Stomach (tissue), 9 donors: Measurements from ENCODE around the gene NUAK1. TPM values are rescaled to one million over a fixed set of nuclear protein-coding genes. Genes with fewer than 3 reads are reported as not detected.

Experiments used
- DNase-seq, 2 donors: peaks; one replicate each; pipeline versions ENCODE4 v3.0.0 to v3.0.0-alpha.2; 2013 to 2019
- H3K27ac ChIP-seq, 5 donors: fragments of 200-600 bp in 4 of 5; sonication (generic) in 4 of 5; one replicate each; pipeline ENCODE4 v1.5.1; 2013 to 2019; ENCODE audit warnings: mild to moderate bottlenecking in 1 of 5, moderate library complexity in 1 of 5
- H3K27me3 ChIP-seq, 3 donors: fragments of 200-600 bp; sonication (generic); one replicate each; pipeline ENCODE4 v1.5.1; 2017 to 2019; ENCODE audit warnings: mixed run types in 1 of 3
- H3K36me3 ChIP-seq, 4 donors: fragments of 200-600 bp; sonication (generic); 1 replicate in 3 of 4; 2 replicates in 1 of 4; pipeline ENCODE4 v1.5.1; 2016 to 2019
- H3K4me1 ChIP-seq, 4 donors: fragments of 200-600 bp; sonication (generic); one replicate each; pipeline ENCODE4 v1.5.1; 2016 to 2019
- H3K4me3 ChIP-seq, 4 donors: fragments of 200-600 bp; sonication (generic) in 3 of 4; one replicate each; pipeline ENCODE4 v1.5.1; 2016 to 2019; ENCODE audit warnings: mild to moderate bottlenecking in 1 of 4
- H3K9me3 ChIP-seq, 4 donors: fragments of 200-600 bp; sonication (generic); one replicate each; pipeline ENCODE4 v1.5.1; 2016 to 2019
- CTCF ChIP-seq, 7 experiments: fragments of 450-650 bp in 4 of 7; fragments of 200-600 bp in 3 of 7; sonication (generic) in 3 of 7; IDR thresholded peaks; one replicate each; pipeline ENCODE4 v1.5.1; 2016 to 2019; ENCODE audit warnings: antibody characterized with exemption in 7 of 7, control low read depth in 2 of 7, mild to moderate bottlenecking in 1 of 7
- EP300 ChIP-seq: sonication (generic); formaldehyde crosslinking; IDR thresholded peaks from one replicate; pipeline ENCODE4 v1.6.1; 2017; ENCODE audit warnings: antibody characterized with exemption
- POLR2A ChIP-seq, 4 donors: fragments of 450-650 bp; IDR thresholded peaks; one replicate each; pipeline ENCODE4 v1.6.1; 2016; ENCODE audit warnings: antibody characterized with exemption in 4 of 4, control low read depth in 2 of 4, mild to moderate bottlenecking in 1 of 4, moderate library complexity in 1 of 4
- POLR2AphosphoS5 ChIP-seq, 3 donors: sonication (generic); formaldehyde crosslinking; IDR thresholded peaks; one replicate each; pipeline ENCODE4 v1.6.1; 2016; ENCODE audit warnings: antibody characterized with exemption in 3 of 3
- WGBS, 5 donors: extraction: QIAGEN DNeasy Blood & Tissue Kit in 3 of 5; methylation state at CpG; one replicate each; pipeline versions ENCODE4 v1.1.5 to v1.1.7; 2013 to 2018; 5-methylcytosine and 5-hydroxymethylcytosine counted together
- intact Hi-C: fragments of 100-400 bp; cut with DNase I; formaldehyde crosslinking; loops from one replicate; pipeline ENCODE4 v1.15.1; 2023; ENCODE audit warnings: low total_unique reads
- polyA plus RNA-seq, 3 donors: library from polyadenylated mRNA; stranded (reverse); fragments of 200-250 nt; gene quantifications; one replicate each; pipeline ENCODE4 v1.2.3, GENCODE V29; 2013
- total RNA-seq, 5 donors: library from RNA; depleted of rRNA; stranded (reverse); fragments of >200 nt; gene quantifications; one replicate each; pipeline versions ENCODE4 v1.1.0 to v1.2.3, GENCODE V29; 2014 to 2016
- donor health status: healthy with polysubstance abuse.
- donor health status: Bipolar disorder and iron deficiency.
- donor health status: healthy.

Gene NUAK1
- total and polyA plus RNA-seq, 8 donors, result 0.58 to 79.0 (median 4.3) TPM

- Histone ChIP-seq H3K27ac (peak overlapping the region in 3 of 5 donors; percentile 74 to 79 (median 79)), H3K4me1 (peaks cover 4 to 37% (median 23%) of the 10 kb centered on the region in 4 donors), H3K36me3 (peaks cover 0 to 3% (median under 1%) of the 10 kb centered on the region in 4 donors), H3K9me3 (no peaks in the 10 kb centered on the region), H3K27me3 (no peaks in the 10 kb centered on the region), H3K4me3 (no peak overlapping the region)
- DNase-seq, result no peak
- no peak for TF ChIP-seq POLR2A (IDR thresholded peaks at IDR 0.05)
- no peak for TF ChIP-seq POLR2AphosphoS5 (IDR thresholded peaks at IDR 0.05)
- TF ChIP-seq EP300, result no peak
- TF ChIP-seq CTCF (IDR thresholded peaks at IDR 0.05), result no peak
- 58 to 76% (median 65%) methylated on average over 9 of the region's 9 CpGs for WGBS, 5 donors
- intact Hi-C loops, result no loop called here
Measured at GRCh38 chr12:106088811-106089485, 49.8 kb downstream of the NUAK1 start.

GRCh38 chr12:106088246-106088808 is 50.4 kb downstream of the NUAK1 start:
- peak overlapping the region in 1 of 5 donors; percentile 79 for H3K27ac ChIP-seq

GRCh38 chr12:106086696-106087095 is 52.1 kb downstream of the NUAK1 start:
- no peaks in the 10 kb centered on the region for H3K9me3 ChIP-seq
- WGBS, 5 donors, result 88 to 93% (median 92%) methylated on average over 19 of the region's 19 CpGs
- intact Hi-C loops, result no loop called here
- no peak for DNase-seq
- no peak overlapping the region for H3K27ac ChIP-seq
- no peaks in the 10 kb centered on the region for H3K27me3 ChIP-seq
- peaks cover 4 to 37% (median 22%) of the 10 kb centered on the region in 4 donors for H3K4me1 ChIP-seq
- no peak for TF ChIP-seq CTCF (IDR thresholded peaks at IDR 0.05)
- no peak for TF ChIP-seq EP300
- TF ChIP-seq POLR2AphosphoS5 (IDR thresholded peaks at IDR 0.05), result no peak
- TF ChIP-seq POLR2A (IDR thresholded peaks at IDR 0.05), result no peak
- H3K36me3 ChIP-seq, result peaks cover 0 to 18% (median 6%) of the 10 kb centered on the region in 4 donors
- H3K4me3 ChIP-seq, result no peak overlapping the region

More at GRCh38 chr12:106088246-106088808, 50.4 kb downstream of the NUAK1 start:
- no peaks in the 10 kb centered on the region for H3K27me3 ChIP-seq
- WGBS, 5 donors, result 73 to 83% (median 80%) methylated on average over 4 of the region's 4 CpGs
- intact Hi-C loops, result no loop called here
- peaks cover 0 to 7% (median 3%) of the 10 kb centered on the region in 4 donors for H3K36me3 ChIP-seq
- peaks cover 4 to 37% (median 23%) of the 10 kb centered on the region in 4 donors for H3K4me1 ChIP-seq
- no peaks in the 10 kb centered on the region for H3K9me3 ChIP-seq
- DNase-seq, result no peak
- no peak for TF ChIP-seq POLR2AphosphoS5 (IDR thresholded peaks at IDR 0.05)
- TF ChIP-seq POLR2A (IDR thresholded peaks at IDR 0.05), result no peak
- TF ChIP-seq EP300, result no peak
- H3K4me3 ChIP-seq, result no peak overlapping the region

GRCh38 chr12:106085213-106085612 is 53.5 kb downstream of the NUAK1 start:
- intact Hi-C loops, result no loop called here
- no peak for DNase-seq
- 62 to 73% (median 69%) methylated on average over 2 of the region's 2 CpGs for WGBS, 5 donors
- Histone ChIP-seq H3K27ac (no peak overlapping the region), H3K4me3 (no peak overlapping the region), H3K4me1 (peaks cover 4 to 38% (median 20%) of the 10 kb centered on the region in 4 donors), H3K9me3 (no peaks in the 10 kb centered on the region), H3K27me3 (no peaks in the 10 kb centered on the region), H3K36me3 (peaks cover 0 to 18% (median 6%) of the 10 kb centered on the region in 4 donors)
- no peak for TF ChIP-seq POLR2A (IDR thresholded peaks at IDR 0.05)
- no peak for TF ChIP-seq POLR2AphosphoS5 (IDR thresholded peaks at IDR 0.05)
- TF ChIP-seq EP300, result no peak
- no peak for TF ChIP-seq CTCF (IDR thresholded peaks at IDR 0.05)
